Measurements from ENCODE around the gene NCKAP1.
"Not testable (repeated sequence)": the region's sequence is repeated elsewhere in the genome, so short reads cannot be mapped to it uniquely, and the experiment has no call there.

Gene NCKAP1

GRCh38 chr2:183035954-183036669 lies 2.1 kb downstream of the NCKAP1 start:
- no peak for DNase-seq

GRCh38 chr2:183035298-183035953 lies 2.8 kb downstream of the NCKAP1 start:
- peak; percentile 20 for DNase-seq

GRCh38 chr2:183034806-183035205 lies 3.5 kb downstream of the NCKAP1 start:
- no peak for DNase-seq

DNA sequence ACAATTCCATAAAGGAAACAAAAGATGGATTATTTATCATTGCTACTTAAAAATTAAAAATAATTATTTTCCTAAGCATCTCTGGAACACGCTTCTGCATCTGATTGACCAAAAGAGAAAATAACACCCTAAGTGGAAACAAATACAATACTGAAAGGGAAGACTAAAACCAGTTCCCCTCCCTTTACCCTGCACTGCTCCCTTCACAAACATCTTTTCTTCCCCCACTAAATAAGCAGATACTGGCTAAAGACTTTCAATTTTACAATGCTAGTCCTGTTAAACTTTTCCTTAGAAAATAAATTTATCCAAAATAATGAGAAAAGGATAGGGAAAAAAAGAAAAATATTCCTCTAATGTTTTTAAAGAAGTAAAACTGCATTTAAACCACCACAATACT lies 4.3 kb downstream of the NCKAP1 start:
- no peak for DNase-seq

DNA sequence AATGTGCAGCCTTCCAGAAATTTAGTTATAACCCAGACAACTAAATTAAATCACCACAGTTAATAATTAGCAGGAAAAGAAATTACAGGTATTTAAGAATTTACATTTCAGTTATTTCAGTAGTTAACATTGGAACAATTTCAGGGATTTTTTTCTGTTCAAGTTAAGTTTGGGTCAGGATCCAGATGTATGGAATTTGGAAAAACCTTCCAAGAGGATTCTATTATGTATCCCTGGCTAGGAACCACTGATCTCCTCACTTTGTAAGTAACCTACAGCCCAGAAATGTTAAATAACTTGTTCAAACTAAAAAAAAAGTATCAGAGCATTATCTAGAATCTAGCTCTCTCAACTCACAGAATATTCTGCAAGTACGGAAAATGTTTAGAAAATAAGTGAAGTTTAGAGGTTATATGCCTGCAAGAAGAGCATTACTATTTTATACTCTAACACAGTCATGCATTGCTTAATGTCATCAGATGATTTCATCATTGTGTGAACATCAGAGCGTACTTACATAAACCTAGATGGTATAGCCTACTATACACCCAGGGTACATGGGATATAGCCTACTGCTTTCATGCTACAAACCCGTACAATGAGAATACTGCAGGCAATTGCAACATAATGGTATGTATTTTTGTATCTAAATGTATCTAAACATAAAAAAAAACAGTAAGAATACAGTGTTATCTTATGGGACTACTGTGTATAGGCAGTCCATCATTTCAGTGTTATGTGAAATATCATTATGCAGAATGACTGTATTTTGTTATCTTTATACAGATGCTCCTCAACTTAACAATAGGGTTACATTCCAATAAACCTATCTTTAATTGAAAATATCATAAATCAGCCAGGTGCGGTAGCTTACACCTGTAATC lies 6.1 kb downstream of the NCKAP1 start:
- DNase-seq: no peak

DNA sequence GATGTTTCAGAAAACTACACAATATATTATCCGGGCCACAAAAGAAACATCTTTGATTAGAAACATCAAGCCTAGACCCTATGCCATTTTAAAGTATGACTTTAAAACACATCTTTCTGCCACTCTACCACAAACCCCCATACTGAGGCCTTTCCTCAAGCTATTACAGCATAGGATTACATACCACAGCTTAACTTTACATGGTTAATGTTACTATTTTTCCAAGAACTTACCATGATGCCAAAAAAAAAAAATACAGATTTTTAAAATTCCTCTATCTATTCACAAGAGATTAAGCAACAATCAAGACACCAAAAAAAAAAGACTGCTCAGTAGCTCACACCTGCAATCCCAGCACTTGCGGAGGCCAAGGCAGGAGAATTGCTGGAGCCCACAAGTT lies 9.0 kb downstream of the NCKAP1 start:
- no peak for DNase-seq

GRCh38 chr2:183028108-183028507 lies 10.1 kb downstream of the NCKAP1 start:
- no peak for DNase-seq

DNA sequence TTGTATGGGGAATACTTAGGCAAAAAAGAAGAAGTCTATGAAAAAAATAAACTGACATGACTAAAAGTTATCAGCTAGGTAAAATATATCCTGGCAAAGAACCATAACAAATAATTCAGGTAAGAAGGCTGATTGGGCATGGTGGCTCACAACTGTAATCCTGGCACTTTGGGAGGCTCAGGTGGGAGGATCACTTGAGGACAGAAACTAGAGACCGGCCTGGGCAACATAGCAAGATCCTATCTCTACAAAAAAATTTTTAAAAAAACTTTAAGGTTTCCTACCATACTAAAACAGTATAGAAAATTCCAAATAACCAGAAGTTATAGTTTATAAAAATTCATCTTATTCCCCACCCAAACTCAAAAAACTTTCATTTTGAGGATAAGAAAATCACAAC lies 10.8 kb downstream of the NCKAP1 start:
- DNase-seq: no peak

DNA sequence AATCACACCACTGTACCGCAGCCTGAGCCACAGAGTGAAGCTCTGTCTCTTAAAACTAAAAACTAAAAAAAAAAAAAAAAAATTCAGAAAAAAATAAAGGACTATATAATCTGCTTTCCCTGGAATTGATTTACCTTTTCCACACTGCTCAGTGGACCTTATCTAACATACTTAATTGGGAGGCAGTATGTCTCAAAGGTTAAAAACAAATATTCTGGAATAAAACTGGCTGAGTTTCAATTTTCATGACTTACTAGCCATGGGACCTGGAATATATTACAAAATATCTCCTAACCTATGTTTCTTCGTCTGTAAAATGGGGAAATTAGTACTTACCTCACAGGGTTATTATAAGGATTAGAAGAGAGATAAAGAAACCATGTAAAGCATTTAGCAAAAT lies 11.8 kb downstream of the NCKAP1 start:
- DNase-seq: no peak

- DNase-seq: no peak
Measured at GRCh38 chr2:183025993-183026392, 12.3 kb downstream of the NCKAP1 start.

- DNase-seq: no peak
Measured at GRCh38 chr2:183024339-183025095, 13.7 kb downstream of the NCKAP1 start.

DNA sequence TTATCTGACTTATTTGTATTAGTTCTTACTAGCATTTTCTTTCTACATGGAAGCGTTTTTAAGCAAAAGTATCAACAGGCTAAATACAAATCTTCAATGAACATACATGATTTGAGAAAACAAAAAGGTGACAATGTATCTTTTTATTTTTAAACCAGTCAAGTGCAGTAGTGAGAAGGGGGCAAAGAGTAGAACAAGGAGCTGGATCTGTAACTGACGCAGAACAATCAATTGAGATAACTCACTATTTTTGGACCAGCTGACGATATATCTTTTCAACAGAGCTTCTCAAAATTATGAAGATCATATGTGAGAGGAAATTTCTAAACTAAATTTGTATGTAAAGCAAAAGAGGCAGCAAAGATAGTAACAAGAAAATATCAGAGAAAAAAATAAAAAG lies 15.5 kb downstream of the NCKAP1 start:
- no peak for DNase-seq

DNA sequence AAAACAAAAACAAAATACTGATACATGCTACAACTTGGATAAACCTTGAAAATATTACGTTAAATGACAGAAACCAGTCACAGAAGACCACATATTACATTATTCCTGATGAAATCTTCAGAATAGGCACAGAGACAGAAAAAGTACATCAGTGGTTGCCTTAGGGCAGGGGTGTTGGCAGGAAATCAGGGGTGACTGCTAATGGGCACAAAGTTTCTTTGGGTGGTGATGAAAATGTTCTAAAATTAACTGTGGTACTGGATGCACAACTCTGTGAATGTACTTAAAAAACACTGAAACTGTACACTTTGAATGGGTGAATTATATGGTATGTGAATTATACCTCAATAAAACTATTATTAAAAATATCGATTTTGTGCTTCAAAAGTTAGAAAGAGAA lies 16.6 kb downstream of the NCKAP1 start:
- DNase-seq: no peak

- no peak for DNase-seq
Measured at GRCh38 chr2:183019718-183020442, 18.4 kb downstream of the NCKAP1 start.

GRCh38 chr2:183017845-183018244 lies 20.4 kb downstream of the NCKAP1 start:
- not testable (repeated sequence) for DNase-seq

- DNase-seq: no peak
Measured at GRCh38 chr2:183014005-183014404, 24.3 kb downstream of the NCKAP1 start.

DNA sequence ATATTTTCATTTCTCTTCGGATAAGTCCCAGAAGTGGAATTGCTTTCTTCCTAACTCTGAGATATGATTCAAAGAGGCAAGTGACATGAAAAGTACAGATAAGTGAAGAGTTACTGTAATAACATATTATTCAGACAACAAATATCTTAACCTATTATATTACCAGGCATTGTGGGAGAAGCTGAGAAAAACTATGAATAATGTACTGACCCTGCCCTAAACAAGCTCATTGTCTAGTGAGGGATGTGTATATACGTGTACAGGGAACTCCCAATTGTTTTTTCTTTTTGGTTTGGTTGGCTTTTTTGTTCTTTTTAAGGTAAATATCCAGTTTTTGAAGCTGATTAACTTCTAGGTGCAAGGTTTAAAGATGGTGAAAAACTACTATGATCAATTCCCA lies 26.5 kb downstream of the NCKAP1 start:
- no peak for DNase-seq

- DNase-seq: no peak
Measured at GRCh38 chr2:183010112-183010511, 28.1 kb downstream of the NCKAP1 start.

DNA sequence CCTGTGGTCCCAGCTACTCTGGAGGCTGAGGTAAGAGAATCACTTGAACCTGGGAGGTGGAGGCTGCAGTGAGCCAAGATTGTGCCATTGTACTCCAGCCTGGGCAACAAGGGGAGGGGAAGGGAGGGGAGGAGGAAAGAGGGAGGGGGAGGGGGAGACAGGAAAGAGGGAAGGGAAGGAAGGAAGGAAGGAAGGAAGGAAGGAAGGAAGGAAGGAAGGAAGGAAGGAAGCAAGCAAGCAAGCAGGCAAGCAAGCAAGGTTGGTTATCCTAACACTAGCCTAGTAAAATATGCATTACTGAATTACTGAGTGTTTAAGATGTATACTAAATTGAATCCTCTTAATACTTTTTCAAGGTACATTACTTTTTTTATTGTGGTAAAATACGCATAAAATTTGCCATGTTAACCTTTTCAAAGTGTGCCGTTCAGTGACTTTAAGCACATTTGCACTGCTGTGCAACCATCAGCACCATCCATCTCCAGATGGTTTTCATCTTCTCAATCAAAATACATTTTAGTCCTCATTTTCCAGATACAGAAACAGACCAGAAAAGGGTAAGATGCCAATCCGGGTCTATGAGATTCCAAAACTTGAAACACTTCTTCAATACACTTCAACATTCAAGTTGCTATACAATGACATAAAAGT lies 28.9 kb downstream of the NCKAP1 start:
- DNase-seq: no peak

GRCh38 chr2:183001948-183002347 lies 36.3 kb downstream of the NCKAP1 start:
- DNase-seq: no peak

DNA sequence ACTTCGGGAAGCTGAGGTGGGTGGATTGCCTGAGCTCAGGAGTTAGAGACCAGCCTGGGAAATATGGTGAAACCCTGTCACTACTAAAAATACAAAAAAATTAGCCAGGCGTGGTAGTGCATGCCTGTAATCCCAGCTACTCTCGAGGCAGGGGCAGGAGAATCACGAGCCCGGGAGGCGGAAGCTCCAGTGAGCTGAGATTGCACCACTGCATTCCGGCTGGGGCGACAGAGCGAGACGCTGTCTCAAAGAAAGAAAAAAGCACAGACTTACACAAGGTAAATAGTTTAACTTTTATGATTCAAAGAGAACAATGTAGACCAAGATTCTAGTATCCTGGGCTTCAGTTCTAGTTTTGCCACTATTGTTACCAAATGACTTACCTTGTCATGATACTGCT lies 37.4 kb downstream of the NCKAP1 start:
- no peak for DNase-seq
